ENCODE results near the gene HNF4A. TPM values are rescaled to one million over a fixed set of nuclear protein-coding genes. Genes with fewer than 3 reads are reported as not detected.

The HNF4A gene
- total RNA-seq, 2 donors from 2014 or later = 28.3 to 28.5 TPM

DNA sequence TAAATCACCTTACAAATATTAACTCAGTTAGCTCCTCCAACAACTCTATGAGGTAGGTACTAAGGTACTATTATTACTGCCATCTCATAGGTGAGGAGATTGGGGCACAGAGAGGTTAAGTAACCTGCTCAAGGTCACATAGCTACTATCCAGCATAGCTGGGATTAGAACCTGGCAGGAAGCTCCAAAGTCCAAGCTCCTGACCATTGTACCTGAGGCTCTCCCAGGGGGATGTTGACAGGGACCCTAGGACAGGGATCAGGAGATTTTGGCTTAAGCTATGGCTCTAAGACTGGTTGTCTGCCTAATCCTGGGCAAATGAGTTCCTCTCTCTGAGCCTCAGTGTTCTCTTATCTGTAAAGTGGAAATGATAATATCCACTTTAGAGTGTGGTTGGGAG, 59.3 kb downstream of the HNF4A start:
- TF ChIP-seq, protein P1, sequence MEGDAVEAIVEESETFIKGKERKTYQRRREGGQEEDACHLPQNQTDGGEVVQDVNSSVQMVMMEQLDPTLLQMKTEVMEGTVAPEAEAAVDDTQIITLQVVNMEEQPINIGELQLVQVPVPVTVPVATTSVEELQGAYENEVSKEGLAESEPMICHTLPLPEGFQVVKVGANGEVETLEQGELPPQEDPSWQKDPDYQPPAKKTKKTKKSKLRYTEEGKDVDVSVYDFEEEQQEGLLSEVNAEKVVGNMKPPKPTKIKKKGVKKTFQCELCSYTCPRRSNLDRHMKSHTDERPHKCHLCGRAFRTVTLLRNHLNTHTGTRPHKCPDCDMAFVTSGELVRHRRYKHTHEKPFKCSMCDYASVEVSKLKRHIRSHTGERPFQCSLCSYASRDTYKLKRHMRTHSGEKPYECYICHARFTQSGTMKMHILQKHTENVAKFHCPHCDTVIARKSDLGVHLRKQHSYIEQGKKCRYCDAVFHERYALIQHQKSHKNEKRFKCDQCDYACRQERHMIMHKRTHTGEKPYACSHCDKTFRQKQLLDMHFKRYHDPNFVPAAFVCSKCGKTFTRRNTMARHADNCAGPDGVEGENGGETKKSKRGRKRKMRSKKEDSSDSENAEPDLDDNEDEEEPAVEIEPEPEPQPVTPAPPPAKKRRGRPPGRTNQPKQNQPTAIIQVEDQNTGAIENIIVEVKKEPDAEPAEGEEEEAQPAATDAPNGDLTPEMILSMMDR (IDR thresholded peaks at IDR 0.05) = no peak
- no peak for TF ChIP-seq POLR2A (IDR thresholded peaks at IDR 0.05)
- peaks cover 35% of the 10 kb centered on the region for H3K4me1 ChIP-seq
- ATAC-seq (no peak), DNase-seq (no peak)
- no peaks in the 10 kb centered on the region for H3K27me3 ChIP-seq
- no peaks in the 10 kb centered on the region for H3K9me3 ChIP-seq
- H3K27ac ChIP-seq = no peak overlapping the region
- intact Hi-C loops (cut with DNase I) = no loop called here
- H3K4me3 ChIP-seq = no peak overlapping the region
- peaks cover 5 to 13% of the 10 kb centered on the region in 2 donors for H3K36me3 ChIP-seq (replicated peaks in 1 of 2; ENCODE audit: insufficient read depth in 1 of 2, low read depth in 2 of 2)

DNA sequence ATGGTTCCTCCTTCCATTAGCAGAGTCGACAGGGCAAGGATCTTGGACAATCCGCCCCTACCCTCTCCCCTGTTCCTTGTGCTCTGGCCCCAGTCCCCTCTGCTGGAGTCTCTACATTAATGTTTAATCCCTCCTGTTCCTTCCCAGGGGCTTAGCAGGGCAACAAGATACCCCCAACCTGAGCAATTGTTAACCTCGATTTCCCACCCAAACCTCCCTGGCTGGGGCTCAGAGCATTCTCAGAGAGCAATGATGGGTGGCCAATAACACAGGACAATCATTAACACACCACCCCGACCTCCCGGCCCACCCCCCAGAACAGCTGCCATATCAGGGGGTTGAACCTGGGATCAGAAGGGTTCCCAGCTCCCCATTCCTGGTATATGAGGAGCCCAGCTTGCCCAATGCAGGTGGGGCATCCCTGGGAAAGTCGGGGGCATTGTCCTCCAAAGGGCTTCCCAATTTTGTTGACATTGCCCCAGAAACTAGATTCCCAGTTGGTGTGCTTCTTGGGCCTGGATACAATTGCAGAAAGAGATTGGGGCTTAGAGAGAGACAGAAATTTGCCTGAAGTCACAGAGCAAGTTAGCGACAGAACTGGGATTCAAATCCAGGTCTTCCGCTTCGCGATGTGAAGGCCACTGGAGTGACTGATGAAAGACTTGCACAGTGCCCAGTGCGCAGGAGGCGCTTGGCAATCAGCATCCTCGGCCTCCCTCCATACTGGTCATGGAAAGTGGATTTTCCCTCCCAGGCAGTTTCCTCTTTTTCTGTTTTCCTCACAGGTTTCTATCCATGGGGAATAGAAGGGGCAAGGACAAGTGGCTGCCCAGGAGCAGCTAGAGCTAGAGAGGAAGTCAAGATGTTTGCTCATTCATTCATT, 60.6 kb downstream of the HNF4A start:
- H3K27me3 ChIP-seq = no peaks in the 10 kb centered on the region
- intact Hi-C loops (cut with DNase I) = no loop called here
- DNase-seq (no peak), ATAC-seq (no peak)
- no peak overlapping the region for H3K27ac ChIP-seq
- H3K4me1 ChIP-seq = peaks cover 22% of the 10 kb centered on the region
- TF ChIP-seq, protein P1 (IDR thresholded peaks at IDR 0.05) = no peak
- no peak for TF ChIP-seq POLR2A (IDR thresholded peaks at IDR 0.05)
- no peaks in the 10 kb centered on the region for H3K9me3 ChIP-seq
- peaks cover 5 to 13% of the 10 kb centered on the region in 2 donors for H3K36me3 ChIP-seq (replicated peaks in 1 of 2; ENCODE audit: insufficient read depth in 1 of 2, low read depth in 2 of 2)
- H3K4me3 ChIP-seq = no peak overlapping the region
- WGBS, 2 donors = 77 to 80% methylated on average over 13 of the region's 13 CpGs

DNA sequence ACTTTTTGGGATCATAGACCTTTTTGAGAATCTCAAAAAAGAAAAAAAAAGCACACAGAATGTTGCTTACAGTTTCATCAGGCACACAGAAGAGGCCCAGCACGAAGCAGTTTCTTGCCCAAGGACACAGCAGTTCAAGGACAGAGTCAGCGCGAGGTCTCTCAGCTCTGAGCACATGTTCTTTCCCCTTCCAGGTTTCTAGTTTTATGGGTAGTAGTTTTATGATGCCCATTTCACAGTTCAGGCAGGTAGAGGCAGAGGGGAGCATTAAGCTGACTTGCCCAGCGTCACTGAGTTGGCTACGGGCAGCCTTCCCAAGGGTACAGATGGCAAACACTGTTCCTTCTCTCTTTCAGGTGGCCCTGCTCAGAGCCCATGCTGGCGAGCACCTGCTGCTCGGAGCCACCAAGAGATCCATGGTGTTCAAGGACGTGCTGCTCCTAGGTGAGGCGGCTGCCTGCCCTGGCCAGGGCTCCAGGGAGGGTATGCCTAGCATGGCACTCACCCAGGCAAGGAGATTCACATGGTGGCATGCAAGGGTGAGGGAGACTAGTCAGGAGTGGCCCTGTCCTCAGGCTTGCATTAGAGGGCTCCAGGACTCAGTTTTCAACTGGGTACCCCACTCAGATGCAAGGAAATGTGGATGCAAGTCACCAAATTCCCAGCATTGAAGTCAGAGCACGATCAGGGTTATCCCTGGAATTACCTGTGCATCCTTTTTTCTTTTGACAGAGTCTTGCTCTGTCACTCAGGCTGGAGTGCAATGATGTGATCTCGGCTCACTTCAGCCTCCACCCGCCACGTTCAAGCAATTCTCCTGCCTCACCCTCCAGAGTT, 62.8 kb downstream of the HNF4A start:
- 72 to 77% methylated on average over 13 of the region's 13 CpGs for WGBS, 2 donors
- ATAC-seq (no peak), DNase-seq (no peak)
- Histone ChIP-seq H3K27ac (no peak overlapping the region), H3K9me3 (no peaks in the 10 kb centered on the region), H3K36me3 (replicated peaks in 1 of 2; ENCODE audit: insufficient read depth in 1 of 2, low read depth in 2 of 2) (peaks cover 5 to 15% of the 10 kb centered on the region in 2 donors), H3K4me1 (peaks cover 15% of the 10 kb centered on the region), H3K27me3 (no peaks in the 10 kb centered on the region), H3K4me3 (no peak overlapping the region)
- intact Hi-C loops (cut with DNase I) = no loop called here
- no peak for TF ChIP-seq POLR2A (IDR thresholded peaks at IDR 0.05)
- TF ChIP-seq, protein P1 (IDR thresholded peaks at IDR 0.05) = no peak

- Histone ChIP-seq H3K9me3 (no peaks in the 10 kb centered on the region), H3K27ac (no peak overlapping the region), H3K4me1 (peaks cover 15% of the 10 kb centered on the region), H3K27me3 (no peaks in the 10 kb centered on the region), H3K36me3 (replicated peaks in 1 of 2; ENCODE audit: insufficient read depth in 1 of 2, low read depth in 2 of 2) (peaks cover 5 to 13% of the 10 kb centered on the region in 2 donors), H3K4me3 (no peak overlapping the region)
- DNase-seq (peak in 2 of 4 donors; percentile 16 to 44), ATAC-seq (peak; percentile 60)
- intact Hi-C loops (cut with DNase I) = no loop called here
- WGBS, 2 donors = 84 to 87% methylated on average over 12 to 13 of the region's 13 CpGs
- no peak for TF ChIP-seq POLR2A (IDR thresholded peaks at IDR 0.05)
- TF ChIP-seq, protein P1 (IDR thresholded peaks at IDR 0.05) = no peak
These were observed 63.8 kb downstream of the HNF4A start for GRCh38 chr20:44419131-44419844.

All from body of pancreas (tissue), 4 donors.